ENCODE results near the gene PHTF1.

GRCh38 chr1:113694910-113695309 lies 64.4 kb downstream of the PHTF1 start:
- TF ChIP-seq, protein P1, sequence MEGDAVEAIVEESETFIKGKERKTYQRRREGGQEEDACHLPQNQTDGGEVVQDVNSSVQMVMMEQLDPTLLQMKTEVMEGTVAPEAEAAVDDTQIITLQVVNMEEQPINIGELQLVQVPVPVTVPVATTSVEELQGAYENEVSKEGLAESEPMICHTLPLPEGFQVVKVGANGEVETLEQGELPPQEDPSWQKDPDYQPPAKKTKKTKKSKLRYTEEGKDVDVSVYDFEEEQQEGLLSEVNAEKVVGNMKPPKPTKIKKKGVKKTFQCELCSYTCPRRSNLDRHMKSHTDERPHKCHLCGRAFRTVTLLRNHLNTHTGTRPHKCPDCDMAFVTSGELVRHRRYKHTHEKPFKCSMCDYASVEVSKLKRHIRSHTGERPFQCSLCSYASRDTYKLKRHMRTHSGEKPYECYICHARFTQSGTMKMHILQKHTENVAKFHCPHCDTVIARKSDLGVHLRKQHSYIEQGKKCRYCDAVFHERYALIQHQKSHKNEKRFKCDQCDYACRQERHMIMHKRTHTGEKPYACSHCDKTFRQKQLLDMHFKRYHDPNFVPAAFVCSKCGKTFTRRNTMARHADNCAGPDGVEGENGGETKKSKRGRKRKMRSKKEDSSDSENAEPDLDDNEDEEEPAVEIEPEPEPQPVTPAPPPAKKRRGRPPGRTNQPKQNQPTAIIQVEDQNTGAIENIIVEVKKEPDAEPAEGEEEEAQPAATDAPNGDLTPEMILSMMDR (IDR thresholded peaks at IDR 0.05): no peak
- TF ChIP-seq POLR2AphosphoS5 (IDR thresholded peaks at IDR 0.05): no peak

All from prostate gland (tissue), 2 donors.